HG03108 (cell line): ENCODE results near the gene PCGF3.
"Not testable (repeated sequence)": the region's sequence is repeated elsewhere in the genome, so short reads cannot be mapped to it uniquely, and the experiment has no call there.

Experiments
- ATAC-seq: cut with Tn5 transposase; IDR thresholded peaks from one replicate; pipeline ENCODE4 v1.9.1; 2021; ENCODE audit warnings: moderate library complexity; ENCODE audit not compliant: unreplicated experiment

Gene PCGF3

GRCh38 chr4:740011-740410, 34.4 kb downstream of the PCGF3 start:
- ATAC-seq = no peak

- ATAC-seq = no peak
These were observed 35.1 kb downstream of the PCGF3 start for GRCh38 chr4:740656-741282.

- no peak for ATAC-seq
These were observed 36.6 kb downstream of the PCGF3 start for GRCh38 chr4:742096-742741.

- no peak for ATAC-seq
These were observed 37.2 kb downstream of the PCGF3 start for GRCh38 chr4:742742-743311.

GRCh38 chr4:743463-744211, 38.0 kb downstream of the PCGF3 start:
- ATAC-seq = no peak

- ATAC-seq = no peak
These were observed 38.7 kb downstream of the PCGF3 start for GRCh38 chr4:744212-744841.

- ATAC-seq = no peak
These were observed 42.0 kb downstream of the PCGF3 start for GRCh38 chr4:747546-748170.

- no peak for ATAC-seq
These were observed 42.8 kb downstream of the PCGF3 start for GRCh38 chr4:748461-748860.

GRCh38 chr4:749698-750666, 44.4 kb downstream of the PCGF3 start:
- no peak for ATAC-seq

- ATAC-seq = no peak
These were observed 46.0 kb downstream of the PCGF3 start for GRCh38 chr4:751676-752075.

- ATAC-seq = no peak
These were observed 46.7 kb downstream of the PCGF3 start for GRCh38 chr4:752196-752861.

- ATAC-seq = not testable (repeated sequence)
These were observed 47.6 kb downstream of the PCGF3 start for GRCh38 chr4:753186-753585.

GRCh38 chr4:754221-755120, 48.8 kb downstream of the PCGF3 start:
- no peak for ATAC-seq

GRCh38 chr4:757111-757510, 51.5 kb downstream of the PCGF3 start:
- ATAC-seq = no peak

GRCh38 chr4:759810-760209, 54.2 kb downstream of the PCGF3 start:
- not testable (repeated sequence) for ATAC-seq

- no peak for ATAC-seq
These were observed 55.0 kb downstream of the PCGF3 start for GRCh38 chr4:760616-761015.

- no peak for ATAC-seq
These were observed 55.5 kb downstream of the PCGF3 start for GRCh38 chr4:761086-761485.

GRCh38 chr4:761739-762138, 56.1 kb downstream of the PCGF3 start:
- ATAC-seq = no peak
